ENCODE measurements around the gene AFF2.

The AFF2 gene

GRCh38 chrX:148940411-148940996, 440.1 kb downstream of the AFF2 start:
- no peak for DNase-seq

- no peak for DNase-seq
Measured at GRCh38 chrX:148942754-148943153, 442.3 kb downstream of the AFF2 start.

- DNase-seq: no peak
Measured at GRCh38 chrX:148947399-148947975, 447.1 kb downstream of the AFF2 start.

GRCh38 chrX:148956352-148956751, 455.9 kb downstream of the AFF2 start:
- no peak for DNase-seq

- DNase-seq: no peak
Measured at GRCh38 chrX:148958901-148959300, 458.5 kb downstream of the AFF2 start.

GRCh38 chrX:148960060-148960459, 459.6 kb downstream of the AFF2 start:
- no peak for DNase-seq

- no peak for DNase-seq
Measured at GRCh38 chrX:148961985-148962384, 461.6 kb downstream of the AFF2 start.

- DNase-seq: no peak
Measured at GRCh38 chrX:148976571-148977400, 476.4 kb downstream of the AFF2 start.

- DNase-seq: no peak
Measured at GRCh38 chrX:148979786-148980185, 479.4 kb downstream of the AFF2 start.

GRCh38 chrX:148984238-148984637, 483.8 kb downstream of the AFF2 start:
- DNase-seq: no peak

GRCh38 chrX:148991502-148991901, 491.1 kb downstream of the AFF2 start:
- DNase-seq: no peak

- DNase-seq: no peak
Measured at GRCh38 chrX:148995661-148996060, 495.2 kb downstream of the AFF2 start.

GRCh38 chrX:149002320-149002719, 501.9 kb downstream of the AFF2 start:
- DNase-seq: peak; percentile 62

GRCh38 chrX:149003863-149004660, 503.6 kb downstream of the AFF2 start:
- no peak for DNase-seq

- DNase-seq: no peak
Measured at GRCh38 chrX:149004936-149005335, 504.5 kb downstream of the AFF2 start.

GRCh38 chrX:149006235-149006634, 505.8 kb downstream of the AFF2 start:
- DNase-seq: no peak

- DNase-seq: no peak
Measured at GRCh38 chrX:149007423-149007822, 507.0 kb downstream of the AFF2 start.

GRCh38 chrX:149010013-149010852, 509.8 kb downstream of the AFF2 start:
- DNase-seq: no peak

- DNase-seq: no peak
Measured at GRCh38 chrX:149010853-149011224, 510.4 kb downstream of the AFF2 start.

- DNase-seq: no peak
Measured at GRCh38 chrX:149013081-149013480, 512.7 kb downstream of the AFF2 start.

GRCh38 chrX:149021159-149021558, 520.7 kb downstream of the AFF2 start:
- no peak for DNase-seq

- no peak for DNase-seq
Measured at GRCh38 chrX:149022485-149022884, 522.1 kb downstream of the AFF2 start.

All from islet precursor cell (in vitro differentiated cells).